Bladder microvascular endothelial cell (primary cell): ENCODE data around the gene KIT. TPM values are rescaled to one million over a fixed set of nuclear protein-coding genes. Genes with fewer than 3 reads are reported as not detected.

ENCODE experiments used
- total RNA-seq: library from RNA; depleted of rRNA; stranded (reverse); fragments of >200 nt; gene quantifications from 2 replicates; pipeline ENCODE4 v1.2.3, GENCODE V29; 2014

KIT gene
- 7.4 and 35.4 TPM in 2 replicates for total RNA-seq

DNA sequence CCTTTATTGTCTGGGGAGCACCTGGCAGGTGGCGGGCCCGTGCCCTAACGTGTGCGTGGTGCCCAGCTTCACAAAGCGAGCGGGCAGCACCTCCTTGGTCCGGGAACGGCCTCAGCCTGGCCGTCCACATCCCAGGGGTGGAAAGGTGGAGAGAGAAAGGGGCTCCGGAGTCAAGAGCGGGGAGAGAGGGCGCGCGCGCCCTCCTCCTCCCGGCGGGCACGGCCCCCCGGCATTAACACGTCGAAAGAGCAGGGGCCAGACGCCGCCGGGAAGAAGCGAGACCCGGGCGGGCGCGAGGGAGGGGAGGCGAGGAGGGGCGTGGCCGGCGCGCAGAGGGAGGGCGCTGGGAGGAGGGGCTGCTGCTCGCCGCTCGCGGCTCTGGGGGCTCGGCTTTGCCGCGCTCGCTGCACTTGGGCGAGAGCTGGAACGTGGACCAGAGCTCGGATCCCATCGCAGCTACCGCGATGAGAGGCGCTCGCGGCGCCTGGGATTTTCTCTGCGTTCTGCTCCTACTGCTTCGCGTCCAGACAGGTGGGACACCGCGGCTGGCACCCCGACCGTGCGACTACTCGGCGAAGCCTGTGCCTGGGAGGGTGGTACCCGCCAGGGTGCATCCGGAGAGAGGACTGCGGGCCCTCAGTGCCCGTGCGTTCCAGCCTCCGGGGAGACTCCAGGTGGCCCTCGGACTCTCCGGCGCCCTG, at the start of gene KIT:
TSS of gene KIT (plus strand) at position 407 of the 701 bp plus-strand sequence. CDS start at position 465, 58 bp downstream.

